ENCODE data around the gene COLGALT1.
A peak's percentile ranks its signal among the peaks of the same experiment; 100 is the strongest.
"Not testable (repeated sequence)": the region's sequence is repeated elsewhere in the genome, so short reads cannot be mapped to it uniquely, and the experiment has no call there.

COLGALT1 gene

GRCh38 chr19:17555480-17555928 is at the start of gene COLGALT1:
COLGALT1 (plus strand) TSS chr19:17555649; CDS start chr19:17555714, 65 bp downstream.
- DNase-seq: peak; percentile 97 to 99

- DNase-seq: no peak
These were observed 48.7 kb upstream of the COLGALT1 start for GRCh38 chr19:17506745-17507144.

- DNase-seq: not testable (repeated sequence)
These were observed 46.9 kb upstream of the COLGALT1 start for GRCh38 chr19:17508558-17508933.

GRCh38 chr19:17510220-17510993 is 45.0 kb upstream of the COLGALT1 start:
- DNase-seq: no peak

GRCh38 chr19:17511724-17512573 is 43.5 kb upstream of the COLGALT1 start:
- peak in 1 of 2 experiments; percentile 68 for DNase-seq

- no peak for DNase-seq
These were observed 42.9 kb upstream of the COLGALT1 start for GRCh38 chr19:17512574-17512939.

- DNase-seq: no peak
These were observed 39.9 kb upstream of the COLGALT1 start for GRCh38 chr19:17515408-17516149.

GRCh38 chr19:17517898-17518297 is 37.6 kb upstream of the COLGALT1 start:
- DNase-seq: no peak

GRCh38 chr19:17518654-17519053 is 36.8 kb upstream of the COLGALT1 start:
- not testable (repeated sequence) for DNase-seq

GRCh38 chr19:17519967-17520366 is 35.5 kb upstream of the COLGALT1 start:
- peak in 1 of 2 experiments; percentile 54 for DNase-seq

- DNase-seq: no peak
These were observed 34.6 kb upstream of the COLGALT1 start for GRCh38 chr19:17520865-17521264.

- no peak for DNase-seq
These were observed 32.2 kb upstream of the COLGALT1 start for GRCh38 chr19:17522988-17523872.

- no peak for DNase-seq
These were observed 30.8 kb upstream of the COLGALT1 start for GRCh38 chr19:17524651-17525050.

- DNase-seq: no peak
These were observed 30.3 kb upstream of the COLGALT1 start for GRCh38 chr19:17525141-17525540.

- DNase-seq: no peak
These were observed 28.5 kb upstream of the COLGALT1 start for GRCh38 chr19:17526922-17527321.

GRCh38 chr19:17527326-17527725 is 28.1 kb upstream of the COLGALT1 start:
- DNase-seq: no peak

GRCh38 chr19:17528610-17529009 is 26.8 kb upstream of the COLGALT1 start:
- DNase-seq: no peak

- DNase-seq: no peak
These were observed 25.9 kb upstream of the COLGALT1 start for GRCh38 chr19:17529239-17530158.

GRCh38 chr19:17530586-17530985 is 24.9 kb upstream of the COLGALT1 start:
- DNase-seq: no peak

- DNase-seq: no peak
These were observed 23.3 kb upstream of the COLGALT1 start for GRCh38 chr19:17532116-17532515.

- no peak for DNase-seq
These were observed 22.9 kb upstream of the COLGALT1 start for GRCh38 chr19:17532557-17532956.

Data from NCI-H446 (cell line).